Gastrocnemius medialis (tissue), 4 donors: Measurements from ENCODE around the gene ACLY.

Experiments used
- POLR2A ChIP-seq, 2 donors: fragments of 450-650 bp; IDR thresholded peaks; one replicate each; pipeline ENCODE4 v1.6.1; 2017; ENCODE audit warnings: antibody characterized with exemption in 2 of 2, mild to moderate bottlenecking in 2 of 2, moderate library complexity in 2 of 2
- TF ChIP-seq, protein P1 (sequence below), 5 experiments: fragments of 450-650 bp in 3 of 5; fragments of 200-600 bp in 2 of 5; sonication (generic) in 2 of 5; IDR thresholded peaks in 4 of 5; conservative IDR thresholded peaks in 1 of 5; 1 replicate in 4 of 5; 2 replicates in 1 of 5; pipeline ENCODE4 v1.5.1; 2016 to 2019; ENCODE audit warnings: antibody characterized with exemption in 5 of 5, mild to moderate bottlenecking in 3 of 5, moderate library complexity in 3 of 5

DNA sequence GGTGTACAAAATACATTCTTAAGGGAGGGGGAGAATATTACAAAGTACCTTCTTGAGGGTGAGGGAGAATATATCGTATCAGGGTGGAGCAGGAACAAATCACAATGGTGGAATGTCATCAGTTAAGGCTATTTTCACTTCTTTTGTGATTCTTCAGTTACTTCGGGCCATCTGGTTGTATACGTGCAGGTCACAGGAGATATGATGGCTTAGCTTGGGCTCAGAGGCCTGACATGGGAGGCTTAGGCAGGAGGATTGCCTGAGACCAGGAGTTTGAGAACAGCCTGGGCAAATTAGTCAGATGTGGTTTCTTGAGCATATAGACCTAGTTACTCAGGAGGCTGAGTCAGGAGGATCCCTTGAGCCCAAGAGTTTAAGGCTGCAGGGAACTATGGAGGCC is 24.7 kb upstream of the ACLY start:
- TF ChIP-seq, protein P1, sequence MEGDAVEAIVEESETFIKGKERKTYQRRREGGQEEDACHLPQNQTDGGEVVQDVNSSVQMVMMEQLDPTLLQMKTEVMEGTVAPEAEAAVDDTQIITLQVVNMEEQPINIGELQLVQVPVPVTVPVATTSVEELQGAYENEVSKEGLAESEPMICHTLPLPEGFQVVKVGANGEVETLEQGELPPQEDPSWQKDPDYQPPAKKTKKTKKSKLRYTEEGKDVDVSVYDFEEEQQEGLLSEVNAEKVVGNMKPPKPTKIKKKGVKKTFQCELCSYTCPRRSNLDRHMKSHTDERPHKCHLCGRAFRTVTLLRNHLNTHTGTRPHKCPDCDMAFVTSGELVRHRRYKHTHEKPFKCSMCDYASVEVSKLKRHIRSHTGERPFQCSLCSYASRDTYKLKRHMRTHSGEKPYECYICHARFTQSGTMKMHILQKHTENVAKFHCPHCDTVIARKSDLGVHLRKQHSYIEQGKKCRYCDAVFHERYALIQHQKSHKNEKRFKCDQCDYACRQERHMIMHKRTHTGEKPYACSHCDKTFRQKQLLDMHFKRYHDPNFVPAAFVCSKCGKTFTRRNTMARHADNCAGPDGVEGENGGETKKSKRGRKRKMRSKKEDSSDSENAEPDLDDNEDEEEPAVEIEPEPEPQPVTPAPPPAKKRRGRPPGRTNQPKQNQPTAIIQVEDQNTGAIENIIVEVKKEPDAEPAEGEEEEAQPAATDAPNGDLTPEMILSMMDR (IDR thresholded peaks at IDR 0.05 in 4 of 5, conservative IDR thresholded peaks at IDR 0.05 in 1 of 5), result no peak
- no peak for TF ChIP-seq POLR2A (IDR thresholded peaks at IDR 0.05)
